GM21619 (cell line): ENCODE results near the gene TMEM167A.

ENCODE experiments used
- ATAC-seq: cut with Tn5 transposase; IDR thresholded peaks from one replicate; pipeline ENCODE4 v1.9.1; 2021; ENCODE audit not compliant: unreplicated experiment

TMEM167A gene, protein sequence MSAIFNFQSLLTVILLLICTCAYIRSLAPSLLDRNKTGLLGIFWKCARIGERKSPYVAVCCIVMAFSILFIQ

DNA sequence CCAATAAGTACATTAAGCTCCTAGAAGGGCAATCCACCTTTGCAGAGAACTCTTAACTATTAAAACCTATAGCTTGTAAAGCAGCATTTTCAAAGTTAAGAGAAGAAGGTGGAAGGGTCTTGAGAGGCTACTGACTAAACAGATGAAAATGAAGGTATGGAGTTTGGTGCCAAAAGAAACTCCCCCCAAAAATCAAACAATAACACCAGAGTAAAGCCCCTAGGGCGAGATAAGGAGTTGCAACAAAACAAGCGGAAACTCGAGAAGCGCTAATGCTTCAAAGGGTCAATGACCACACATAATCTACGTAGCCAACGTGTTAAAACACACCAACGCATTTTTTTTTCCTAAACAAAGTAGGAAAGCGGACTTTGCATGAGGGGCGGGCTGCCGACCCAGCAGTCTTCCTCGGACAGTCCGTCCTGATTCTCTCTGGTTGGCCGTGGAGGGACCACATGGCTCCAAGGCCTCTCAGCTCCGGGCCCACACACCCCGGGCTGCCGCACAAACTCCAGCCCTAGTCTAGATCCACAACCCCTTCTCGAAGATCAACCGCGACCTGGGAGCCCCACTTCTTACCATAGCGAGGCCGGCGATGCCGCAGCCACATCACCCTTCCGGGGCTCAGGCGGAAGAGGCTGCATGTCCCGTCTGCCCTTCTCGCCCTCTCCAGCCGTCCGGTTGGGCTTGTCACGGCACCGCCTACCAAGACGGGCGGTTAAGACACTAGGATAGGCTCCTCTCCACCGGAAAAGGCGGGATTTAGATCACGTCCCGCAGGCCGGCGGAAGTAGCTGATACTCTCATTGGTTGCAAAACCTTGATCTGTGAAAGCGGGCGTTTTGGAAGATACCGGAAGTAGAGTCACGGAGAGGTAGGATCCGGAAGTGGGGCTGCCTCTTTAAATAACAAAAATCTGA lies at the start of gene TMEM167A, which contains the start of gene XRCC4:
TMEM167A (minus strand) TSS at position 653 of the 920 bp plus-strand sequence; CDS start at position 582, 71 bp downstream.
XRCC4 (plus strand) TSS at position 806 of the 920 bp plus-strand sequence. CDS start 27,373 bp downstream, outside the sequence.
- ATAC-seq = peak; percentile 98

DNA sequence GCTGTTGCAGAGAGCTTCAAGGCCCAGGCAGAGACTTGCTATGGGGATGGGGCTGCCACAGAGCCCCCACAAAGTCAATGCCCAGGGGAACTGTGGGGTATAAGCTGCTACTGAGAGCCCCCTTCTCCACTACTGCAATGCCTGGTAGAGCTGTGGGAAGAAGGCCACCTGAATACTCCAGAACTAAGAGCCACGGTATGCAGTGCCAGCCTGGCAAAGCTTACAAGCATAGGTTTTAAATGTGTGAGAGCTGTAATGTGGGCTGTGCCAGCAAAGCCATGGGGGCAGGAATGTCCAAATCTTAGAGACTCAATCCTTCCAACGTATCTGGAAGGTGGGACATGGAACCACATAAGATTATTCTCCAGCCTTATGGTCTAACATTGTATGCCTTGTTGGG lies 49.3 kb upstream of the TMEM167A start:
- ATAC-seq = no peak

DNA sequence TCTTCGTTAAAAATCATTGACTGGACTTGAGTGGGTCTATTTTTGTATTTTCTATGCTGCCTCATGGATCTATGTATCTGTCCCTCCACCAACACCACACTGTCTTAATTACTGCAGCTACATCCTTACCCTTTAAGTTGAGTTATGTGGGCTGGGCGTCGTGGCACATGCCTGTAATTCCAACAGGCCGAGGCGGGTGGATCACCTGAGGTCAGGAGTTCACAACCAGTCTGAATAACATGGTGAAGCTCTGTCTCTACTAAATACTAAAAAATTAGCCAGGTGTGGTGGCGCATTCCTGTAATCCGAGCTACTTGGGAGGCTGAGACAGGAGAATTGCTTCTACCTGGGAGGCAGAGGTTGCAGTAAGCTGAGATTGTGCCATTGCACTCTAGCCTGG lies 48.4 kb upstream of the TMEM167A start:
- no peak for ATAC-seq

DNA sequence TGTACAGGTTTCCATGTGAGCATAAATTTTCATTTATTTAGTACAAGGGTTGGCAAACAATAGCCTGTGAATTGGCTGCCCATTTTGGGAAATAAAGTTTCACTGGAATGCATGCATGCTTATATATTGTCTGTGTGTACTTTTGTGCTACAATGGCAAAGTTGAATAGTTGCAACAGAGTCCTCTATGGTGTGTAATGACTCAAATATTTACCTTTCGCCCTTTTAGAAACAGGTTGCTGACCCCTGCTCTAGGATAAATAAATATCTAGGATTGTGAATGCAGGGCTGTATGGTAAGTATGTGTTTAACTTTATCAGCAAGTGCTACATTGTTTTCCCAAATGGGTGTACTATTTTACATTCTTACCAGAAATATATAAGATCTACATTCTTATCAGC lies 47.4 kb upstream of the TMEM167A start:
- ATAC-seq = no peak

DNA sequence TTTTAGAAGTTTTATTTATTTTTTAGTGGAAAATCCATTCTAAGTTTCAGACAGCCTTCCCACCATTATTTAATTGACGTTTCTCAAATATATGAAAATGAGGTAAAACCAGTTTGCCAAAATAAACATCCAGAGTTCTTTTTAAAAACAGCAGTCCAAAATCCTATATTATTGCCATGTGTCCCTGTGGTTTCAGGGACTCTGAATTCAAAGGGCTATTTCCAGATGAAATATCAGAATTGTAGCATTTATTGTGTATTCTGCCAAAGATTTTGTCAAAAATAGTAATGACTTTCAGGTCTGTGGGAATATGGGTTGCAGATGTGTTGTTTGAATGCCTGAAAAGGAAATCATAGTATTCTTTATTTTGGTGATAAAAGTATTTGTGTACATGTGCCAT lies 41.8 kb upstream of the TMEM167A start:
- ATAC-seq = no peak

DNA sequence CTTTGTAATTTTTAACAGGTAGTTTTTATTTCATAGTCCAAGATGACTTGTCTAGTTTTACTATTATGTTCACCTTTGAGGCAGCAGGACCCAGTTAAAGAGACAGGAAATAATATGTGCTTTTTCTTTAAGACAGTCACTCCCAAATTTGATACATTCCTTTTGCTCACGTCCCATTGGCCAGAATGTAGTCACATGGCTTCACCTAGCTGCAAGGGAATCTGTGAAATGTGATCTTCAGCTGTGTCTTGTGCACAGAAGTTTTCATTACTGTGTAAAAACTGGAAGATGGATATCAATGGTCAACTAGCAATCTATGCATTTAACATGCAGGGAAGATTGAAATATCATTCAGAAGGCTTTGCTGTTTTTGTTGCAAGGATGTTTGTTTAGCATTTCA lies 41.3 kb upstream of the TMEM167A start:
- no peak for ATAC-seq

DNA sequence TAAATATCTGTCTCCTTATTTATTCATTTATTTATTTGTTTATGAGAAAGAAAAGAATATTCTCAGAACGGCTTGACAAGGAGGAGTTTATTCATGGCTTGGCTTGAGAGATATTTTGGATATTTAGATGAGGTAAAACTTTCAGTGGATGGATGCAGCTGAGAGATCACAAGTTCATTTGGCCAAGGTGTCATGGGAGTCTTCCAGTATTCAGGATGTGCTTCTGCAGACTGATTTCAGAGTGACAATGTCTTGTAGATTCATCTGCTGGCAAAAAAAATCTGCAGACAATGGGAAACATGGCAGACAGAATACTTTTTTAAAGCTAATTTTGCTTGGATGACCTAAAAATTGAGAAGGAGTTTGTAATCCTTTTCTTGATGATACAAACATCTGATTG lies 38.6 kb upstream of the TMEM167A start:
- no peak for ATAC-seq

DNA sequence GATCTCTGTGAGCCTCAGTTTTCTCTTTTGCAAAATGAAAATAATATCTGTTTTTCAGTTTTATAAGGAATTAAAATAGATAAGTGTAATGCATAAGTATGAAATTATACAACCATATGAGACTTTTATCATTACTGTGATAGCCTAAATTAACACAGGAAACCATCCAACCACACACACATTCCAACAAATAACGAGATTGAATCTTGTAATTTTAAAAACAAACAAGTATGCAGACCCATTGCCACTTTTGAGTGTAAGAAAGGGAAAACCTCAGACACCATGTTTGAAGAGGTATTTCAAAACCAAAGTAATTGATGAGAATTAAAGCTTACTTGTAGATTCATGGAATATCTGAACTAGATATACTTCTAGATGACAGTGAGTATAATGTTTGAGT lies 32.2 kb upstream of the TMEM167A start:
- ATAC-seq = no peak

DNA sequence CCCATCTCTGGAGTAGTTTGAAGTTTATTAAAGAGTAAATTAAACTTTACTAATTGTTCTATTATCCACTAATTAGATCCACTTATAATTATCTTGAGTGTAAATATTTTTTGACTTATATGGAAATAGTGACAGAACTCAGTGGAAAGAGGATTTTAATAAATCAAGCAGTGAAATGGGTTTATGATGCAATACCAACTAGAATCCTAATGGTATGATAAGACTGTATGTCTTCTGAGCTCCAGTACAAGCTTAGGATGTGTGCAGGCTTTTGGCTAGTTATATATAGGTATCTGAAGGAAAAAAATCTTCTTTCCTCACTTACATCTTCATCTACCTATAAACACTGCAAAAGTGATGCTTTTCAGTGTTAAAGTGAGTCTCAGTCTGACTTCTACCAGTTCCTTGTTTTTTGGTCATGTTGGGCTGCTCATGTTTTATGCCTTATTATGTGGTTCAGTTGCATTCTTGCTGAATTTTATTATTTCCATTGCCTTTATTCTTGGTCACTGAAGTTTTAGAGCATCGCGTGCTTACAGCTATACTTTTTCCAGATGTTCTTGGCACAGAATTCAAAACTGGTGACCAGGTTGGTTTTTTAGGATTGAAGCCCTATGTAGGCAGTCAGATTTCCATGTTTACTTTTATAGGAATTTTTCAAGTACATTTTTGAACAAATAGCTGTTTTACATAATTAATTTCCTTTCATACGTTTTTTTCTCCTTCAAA lies 30.7 kb upstream of the TMEM167A start:
- no peak for ATAC-seq

DNA sequence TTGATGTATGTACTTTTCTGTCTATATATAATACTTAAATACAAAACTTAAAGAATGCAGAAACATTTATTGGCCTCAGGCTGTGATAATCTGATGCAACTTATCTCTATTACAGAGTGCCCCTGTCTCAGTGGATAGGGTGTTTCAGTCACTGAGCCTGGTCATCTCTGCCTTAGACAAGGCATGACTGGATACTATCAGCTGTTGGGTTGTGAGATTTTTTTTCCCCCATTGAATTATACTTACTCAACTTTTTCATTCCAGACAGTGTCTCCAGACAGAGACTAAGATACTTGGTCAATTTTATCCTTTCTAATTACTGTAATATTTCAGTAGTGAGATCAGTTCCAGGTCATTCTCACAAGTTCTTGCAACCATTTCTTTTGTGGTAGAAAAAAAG lies 26.8 kb upstream of the TMEM167A start:
- ATAC-seq = no peak

DNA sequence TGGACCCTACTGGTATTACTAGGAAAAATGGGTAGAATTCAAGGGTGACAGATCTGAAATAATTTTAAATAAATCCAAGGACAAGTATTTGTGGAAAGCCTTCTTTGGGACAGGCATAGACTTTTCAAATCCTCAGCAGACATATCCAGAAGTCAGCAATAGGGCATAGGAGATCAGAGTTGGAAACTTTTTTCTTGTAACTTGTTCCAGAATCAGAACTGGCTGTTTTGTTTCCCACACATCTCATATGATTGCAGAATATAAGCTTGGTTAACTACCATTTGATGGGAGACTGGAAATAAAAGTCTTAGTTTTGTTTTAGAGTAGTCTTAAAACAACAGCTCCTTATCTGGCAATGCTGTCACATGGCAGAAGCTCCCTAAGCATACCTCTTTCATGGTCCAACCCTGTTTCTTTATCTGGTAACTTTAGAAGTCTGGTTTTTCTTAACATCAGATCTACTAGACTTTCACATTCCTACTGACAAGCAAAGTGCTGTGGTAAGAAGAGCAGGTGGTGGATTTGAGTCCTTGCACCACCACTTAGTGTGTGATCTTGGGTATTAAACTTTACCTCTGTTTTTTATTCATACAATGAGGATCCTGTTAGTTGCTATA lies 25.3 kb upstream of the TMEM167A start:
- ATAC-seq = no peak

DNA sequence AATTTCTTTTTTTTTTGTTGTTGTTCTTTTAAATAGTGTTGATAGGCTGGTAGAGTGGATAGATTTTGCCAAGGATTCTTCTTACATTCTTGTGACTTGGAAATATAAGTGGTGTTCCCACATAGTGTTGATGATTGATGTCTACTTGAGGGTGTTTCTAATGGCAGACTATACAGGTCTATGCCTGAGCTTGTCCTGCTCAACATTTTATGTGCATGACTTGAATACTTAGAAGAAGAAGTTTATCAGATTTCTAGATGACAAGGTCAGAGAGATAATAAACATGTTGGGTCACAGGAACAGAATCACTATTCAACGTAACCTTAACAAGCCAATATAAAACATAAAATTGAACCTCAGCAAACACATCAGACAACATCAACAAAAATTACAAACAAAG lies 24.3 kb upstream of the TMEM167A start:
- no peak for ATAC-seq

DNA sequence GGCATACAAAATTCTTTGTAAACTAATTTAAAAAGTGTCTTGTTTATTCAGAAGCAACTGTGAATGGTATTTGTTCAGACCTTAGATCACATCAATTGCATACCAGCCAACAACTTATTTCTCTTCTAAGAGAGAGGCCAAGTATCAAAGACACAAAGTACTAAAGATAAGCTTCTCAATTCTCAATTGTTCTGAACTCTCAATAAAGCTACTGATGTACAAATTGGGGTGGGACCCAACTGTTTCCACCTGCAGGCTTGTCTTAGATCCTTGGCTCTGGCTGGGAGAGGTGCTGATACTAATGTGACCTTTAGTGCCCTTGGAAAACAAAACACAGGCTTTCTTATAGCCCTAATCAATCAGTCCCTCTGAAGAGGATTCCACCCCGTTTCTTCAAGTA lies 22.3 kb upstream of the TMEM167A start:
- no peak for ATAC-seq

DNA sequence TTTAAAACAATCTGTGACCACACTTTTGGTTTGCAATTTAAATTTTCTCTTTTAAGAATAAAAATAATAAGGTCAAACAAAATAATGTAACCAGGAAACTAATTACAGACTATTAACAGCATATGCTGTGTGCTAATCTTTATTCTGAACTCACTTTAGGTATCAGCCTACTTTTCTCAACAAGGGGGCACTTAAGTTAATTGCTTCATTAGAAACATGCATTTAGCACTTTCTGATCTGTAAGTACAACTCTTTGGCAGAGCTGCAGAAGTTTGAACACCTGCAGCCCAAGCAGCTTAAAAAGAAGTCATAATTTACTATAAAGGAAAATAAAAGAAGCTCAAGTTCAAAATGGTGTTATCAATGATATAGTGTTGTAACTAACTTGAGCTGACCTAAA lies 21.8 kb upstream of the TMEM167A start:
- no peak for ATAC-seq

DNA sequence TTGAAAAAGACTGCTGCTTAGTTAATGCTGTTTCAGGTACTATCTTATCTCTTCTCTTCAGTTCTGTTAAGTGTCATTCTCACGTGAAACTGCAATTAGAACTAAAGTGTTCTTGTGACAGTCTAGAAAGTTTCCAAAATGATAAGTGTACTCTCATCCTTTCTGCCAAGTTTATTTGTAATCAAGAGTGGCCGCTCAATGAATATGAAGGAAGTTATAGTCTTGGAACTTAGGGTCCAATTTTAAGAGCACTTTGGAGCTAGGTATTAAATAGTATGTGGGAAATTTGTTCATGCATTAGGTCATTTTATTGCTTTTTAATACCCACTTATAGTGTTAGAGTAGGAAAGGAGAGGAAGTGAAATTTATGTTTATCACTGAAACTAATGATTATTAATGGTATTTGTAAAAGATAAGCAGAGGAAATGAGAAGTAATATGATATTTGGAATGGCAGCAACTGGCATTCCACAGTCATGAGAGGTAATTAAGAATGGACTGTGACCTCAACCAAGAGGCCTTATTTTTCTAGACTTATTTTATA lies 20.6 kb upstream of the TMEM167A start:
- ATAC-seq = no peak

DNA sequence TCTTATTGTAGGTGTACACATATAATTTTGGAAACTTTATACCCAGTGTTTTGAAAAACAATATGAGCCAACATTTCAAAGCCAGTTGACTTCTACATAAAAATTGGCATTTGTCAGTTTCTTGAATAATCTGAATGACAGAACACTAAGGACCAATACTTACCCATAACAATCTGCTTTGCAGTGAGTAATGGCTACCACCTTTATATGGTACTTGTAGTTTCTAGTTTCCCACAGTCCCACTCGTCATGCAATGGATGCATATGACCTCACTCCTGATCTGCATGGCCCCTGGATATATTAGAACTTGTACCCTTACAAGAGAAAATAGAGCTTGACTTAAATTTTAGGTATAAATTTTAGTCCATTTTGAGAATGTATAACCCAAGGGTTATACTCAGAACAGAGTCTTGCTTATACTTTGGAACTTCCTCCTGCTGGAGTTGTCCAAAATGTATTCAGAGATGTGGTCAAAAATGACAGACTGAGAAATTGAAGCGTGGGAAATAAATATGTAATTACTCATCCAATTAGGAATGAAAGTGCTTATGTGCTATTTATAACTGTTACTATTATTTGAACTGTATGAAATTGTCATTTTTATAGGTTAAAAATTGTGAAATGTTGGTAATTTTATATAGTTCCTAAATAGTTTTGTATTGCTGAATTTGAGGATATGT lies 19.6 kb upstream of the TMEM167A start:
- no peak for ATAC-seq

DNA sequence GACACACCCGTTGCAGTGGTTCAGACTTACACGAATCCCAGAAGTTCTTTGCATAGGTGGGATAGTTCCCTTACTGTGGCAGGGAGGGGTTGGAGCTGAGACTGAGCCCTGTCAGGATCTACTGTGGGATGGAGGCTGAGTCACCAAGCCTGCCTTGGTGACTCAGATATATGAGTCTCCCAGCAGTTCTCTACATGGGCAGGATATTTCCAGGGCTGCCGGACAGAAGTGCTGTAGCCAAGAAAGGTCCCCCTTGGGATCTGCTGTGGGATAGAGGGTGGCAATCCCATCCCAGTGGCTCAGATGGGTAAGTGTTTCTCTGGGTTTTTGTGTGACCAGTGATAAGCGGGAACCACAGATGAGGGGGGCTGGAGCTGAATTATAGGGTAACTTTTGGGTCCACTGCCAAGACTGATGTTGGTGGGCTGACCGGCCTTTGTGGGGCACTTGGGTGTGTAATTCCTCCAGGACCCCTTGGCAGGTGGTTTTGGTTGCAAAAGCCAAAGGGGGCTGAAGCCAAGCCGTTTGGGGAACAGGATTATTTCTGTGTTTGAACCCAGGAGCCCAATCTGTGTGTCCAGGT lies 18.9 kb upstream of the TMEM167A start:
- no peak for ATAC-seq

DNA sequence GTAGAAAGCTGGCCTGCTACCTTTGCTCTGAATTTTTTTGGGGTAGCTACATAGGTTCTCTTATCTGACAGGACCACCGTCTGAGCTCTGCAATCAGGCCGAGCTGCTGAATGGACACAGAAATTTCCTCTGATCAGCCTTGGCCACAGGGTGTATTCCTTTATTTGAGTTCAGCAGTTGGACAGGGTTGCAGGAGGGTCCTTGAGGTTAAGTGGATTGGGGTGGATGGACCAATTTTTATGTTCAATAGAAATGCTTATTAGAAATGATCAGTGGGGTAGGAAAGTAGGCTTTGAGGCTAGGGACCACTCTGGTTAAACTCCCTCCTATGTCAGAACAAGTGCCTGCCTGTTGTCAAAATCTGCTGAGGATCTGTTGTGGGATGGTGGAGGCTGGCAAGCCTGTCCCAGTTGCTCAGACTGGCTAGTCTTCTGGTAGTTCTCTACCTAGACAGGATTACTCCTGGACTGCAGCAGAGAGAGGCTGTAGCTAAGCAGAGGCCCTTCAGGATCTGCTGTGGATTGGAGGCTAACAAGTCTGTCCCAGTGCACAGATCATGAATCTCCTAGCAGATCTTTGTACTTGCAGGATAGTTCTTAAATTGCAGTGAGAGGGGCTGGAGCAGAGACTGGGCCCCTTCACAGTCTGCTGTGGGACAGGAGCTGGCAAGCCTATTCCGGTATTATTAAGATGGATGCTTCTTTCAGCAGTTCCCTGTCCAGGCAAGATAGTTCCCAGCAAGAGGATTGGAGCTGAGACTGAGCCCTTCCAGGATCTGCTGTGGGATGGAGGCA lies 18.2 kb upstream of the TMEM167A start:
- ATAC-seq = no peak

DNA sequence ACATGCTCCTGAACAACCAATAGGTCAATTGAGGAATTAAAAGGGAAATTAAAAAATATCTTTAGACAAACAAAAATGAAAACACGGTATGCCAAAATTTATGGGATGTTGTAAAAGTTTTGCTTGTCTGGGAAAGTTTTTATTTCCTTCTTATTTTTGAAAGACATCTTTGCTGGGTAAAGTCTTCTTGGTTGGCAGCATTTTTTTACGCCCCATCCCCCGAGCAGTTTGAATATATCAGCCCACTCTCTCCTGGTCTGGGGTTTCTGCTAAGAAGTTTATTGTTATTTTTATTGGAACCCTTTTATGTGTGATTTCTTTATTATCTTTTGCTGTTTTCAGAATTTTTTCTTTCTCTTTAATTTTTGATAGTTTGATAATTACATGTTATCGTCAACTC lies 16.5 kb upstream of the TMEM167A start:
- no peak for ATAC-seq
